ENCODE results near the gene CDH4. TPM values are rescaled to one million over a fixed set of nuclear protein-coding genes. Genes with fewer than 3 reads are reported as not detected.

The CDH4 gene
- total RNA-seq, 1 experiment from 2014 or later, result not detected

DNA sequence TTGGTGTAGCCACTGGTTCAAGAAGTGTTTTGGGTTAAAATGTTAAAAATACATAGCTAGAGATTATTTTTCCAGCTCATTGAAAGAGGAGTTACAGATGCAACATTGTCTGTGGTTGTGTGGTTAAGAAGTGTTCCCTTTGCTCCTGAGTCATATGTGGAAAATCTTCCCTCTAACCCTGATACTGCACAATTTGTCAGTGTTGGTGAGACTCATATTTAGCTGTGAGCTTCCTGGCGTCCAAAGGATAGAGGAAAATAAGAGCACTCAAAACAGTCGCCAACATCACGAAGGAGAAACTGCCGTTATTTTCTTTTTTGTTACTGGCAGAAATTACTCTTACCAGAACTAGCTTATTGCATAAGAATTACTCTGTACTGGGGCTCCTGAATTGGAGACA is 250.4 kb downstream of the CDH4 start:
- no peak overlapping the region for H3K4me3 ChIP-seq
- H2AFZ ChIP-seq, result no peak overlapping the region
- TF ChIP-seq, protein P1, sequence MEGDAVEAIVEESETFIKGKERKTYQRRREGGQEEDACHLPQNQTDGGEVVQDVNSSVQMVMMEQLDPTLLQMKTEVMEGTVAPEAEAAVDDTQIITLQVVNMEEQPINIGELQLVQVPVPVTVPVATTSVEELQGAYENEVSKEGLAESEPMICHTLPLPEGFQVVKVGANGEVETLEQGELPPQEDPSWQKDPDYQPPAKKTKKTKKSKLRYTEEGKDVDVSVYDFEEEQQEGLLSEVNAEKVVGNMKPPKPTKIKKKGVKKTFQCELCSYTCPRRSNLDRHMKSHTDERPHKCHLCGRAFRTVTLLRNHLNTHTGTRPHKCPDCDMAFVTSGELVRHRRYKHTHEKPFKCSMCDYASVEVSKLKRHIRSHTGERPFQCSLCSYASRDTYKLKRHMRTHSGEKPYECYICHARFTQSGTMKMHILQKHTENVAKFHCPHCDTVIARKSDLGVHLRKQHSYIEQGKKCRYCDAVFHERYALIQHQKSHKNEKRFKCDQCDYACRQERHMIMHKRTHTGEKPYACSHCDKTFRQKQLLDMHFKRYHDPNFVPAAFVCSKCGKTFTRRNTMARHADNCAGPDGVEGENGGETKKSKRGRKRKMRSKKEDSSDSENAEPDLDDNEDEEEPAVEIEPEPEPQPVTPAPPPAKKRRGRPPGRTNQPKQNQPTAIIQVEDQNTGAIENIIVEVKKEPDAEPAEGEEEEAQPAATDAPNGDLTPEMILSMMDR (conservative IDR thresholded peaks at IDR 0.05), result no peak
- no peak for TF ChIP-seq EZH2 (IDR thresholded peaks at IDR 0.05; ENCODE audit: low read depth)
- no TSS peak for BruUV-seq (replicated peaks)
- H3F3A ChIP-seq (ENCODE audit: insufficient read depth, low read depth), result no peaks in the 10 kb centered on the region
- no peaks in the 10 kb centered on the region for H3K36me3 ChIP-seq (ENCODE audit: low read depth)
- H3K27me3 ChIP-seq (ENCODE audit: insufficient read depth, low read depth), result peaks cover 95% of the 10 kb centered on the region
- no peak for DNase-seq
- no peak overlapping the region for H3K4me2 ChIP-seq
- ChIA-PET POLR2A (ENCODE audit: unreplicated experiment) (no interaction called here), CTCF (no interaction called here)
- no peaks in the 10 kb centered on the region for H3K4me1 ChIP-seq (replicated peaks; ENCODE audit: insufficient read depth)
- no peaks in the 10 kb centered on the region; the same call in 1 of the 2 replicates for H4K20me1 ChIP-seq (ENCODE audit: insufficient read depth)
- no peaks in the 10 kb centered on the region; the same call in 1 of the 2 replicates for H3K9me3 ChIP-seq (ENCODE audit: insufficient read depth, low read depth)
- no peak overlapping the region for H3K27ac ChIP-seq
- intact Hi-C loops (cut with micrococcal nuclease; ENCODE audit: unreplicated experiment), result no loop called here
- no peaks in the 10 kb centered on the region for H3K9me2 ChIP-seq (ENCODE audit: insufficient read depth)
- no peaks in the 10 kb centered on the region for H3K79me2 ChIP-seq (ENCODE audit: low read depth)

DNA sequence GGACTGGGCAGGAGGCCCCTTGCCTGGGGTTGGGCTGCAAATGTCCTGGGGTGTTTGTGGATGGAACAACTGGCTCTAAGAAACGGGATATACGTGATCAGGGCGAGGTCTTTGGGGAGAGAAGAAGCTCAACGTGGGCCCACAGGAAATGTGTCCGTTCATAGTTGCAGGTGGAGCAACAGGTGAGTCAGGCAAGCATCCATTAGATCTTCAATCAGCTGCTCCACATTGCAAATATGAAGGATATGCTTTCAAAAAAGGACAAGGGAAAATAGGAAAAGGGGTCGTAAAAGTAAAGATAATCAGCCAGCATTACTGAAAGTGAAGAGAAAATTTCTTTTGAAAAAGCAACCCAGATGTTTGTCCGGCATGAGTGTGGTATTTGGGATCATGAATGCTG is 251.0 kb downstream of the CDH4 start:
- no peaks in the 10 kb centered on the region for H3K9me2 ChIP-seq (ENCODE audit: insufficient read depth)
- H3K4me2 ChIP-seq, result no peak overlapping the region
- H2AFZ ChIP-seq, result no peak overlapping the region
- peaks cover 100% of the 10 kb centered on the region for H3K27me3 ChIP-seq (ENCODE audit: insufficient read depth, low read depth)
- BruUV-seq (replicated peaks), result no TSS peak
- ChIA-PET POLR2A (ENCODE audit: unreplicated experiment) (no interaction called here), CTCF (no interaction called here)
- H3K27ac ChIP-seq, result no peak overlapping the region
- H3K36me3 ChIP-seq (ENCODE audit: low read depth), result no peaks in the 10 kb centered on the region
- H3K4me3 ChIP-seq, result no peak overlapping the region
- no peaks in the 10 kb centered on the region for H3K4me1 ChIP-seq (replicated peaks; ENCODE audit: insufficient read depth)
- DNase-seq, result no peak
- H4K20me1 ChIP-seq (ENCODE audit: insufficient read depth), result no peaks in the 10 kb centered on the region; the same call in 1 of the 2 replicates
- intact Hi-C loops (cut with micrococcal nuclease; ENCODE audit: unreplicated experiment), result no loop called here
- H3K79me2 ChIP-seq (ENCODE audit: low read depth), result no peaks in the 10 kb centered on the region
- no peaks in the 10 kb centered on the region for H3F3A ChIP-seq (ENCODE audit: insufficient read depth, low read depth)
- H3K9me3 ChIP-seq (ENCODE audit: insufficient read depth, low read depth), result no peaks in the 10 kb centered on the region; the same call in 1 of the 2 replicates
- no peak for TF ChIP-seq EZH2 (IDR thresholded peaks at IDR 0.05; ENCODE audit: low read depth)
- TF ChIP-seq, protein P1 (conservative IDR thresholded peaks at IDR 0.05), result no peak

DNA sequence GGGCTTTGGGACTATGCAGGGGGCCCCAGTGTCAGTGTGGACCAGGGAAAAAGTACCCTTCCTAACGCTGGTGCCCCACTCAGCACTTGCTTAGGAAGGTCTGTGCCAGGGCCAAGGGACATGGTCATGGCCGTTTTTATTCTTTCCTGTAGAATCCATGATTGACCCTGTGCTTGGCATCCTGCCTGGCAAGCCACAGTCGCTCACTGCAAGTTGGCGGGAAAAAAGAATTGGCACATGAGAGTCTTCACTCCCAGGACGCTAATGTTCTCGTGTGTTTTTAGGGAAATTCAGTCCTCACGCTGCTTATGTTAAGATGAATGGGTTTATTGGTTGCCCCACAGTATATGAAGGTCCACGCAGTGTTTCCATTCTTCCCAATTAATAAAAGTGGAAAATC is 253.4 kb downstream of the CDH4 start:
- intact Hi-C loops (cut with micrococcal nuclease; ENCODE audit: unreplicated experiment), result no loop called here

More for the DNA sequence above, 253.4 kb downstream of the CDH4 start:
- Histone ChIP-seq H3K4me2 (no peak overlapping the region), H3K27ac (no peak overlapping the region), H3F3A (ENCODE audit: insufficient read depth, low read depth) (no peaks in the 10 kb centered on the region), H4K20me1 (ENCODE audit: insufficient read depth) (peaks cover 5% of the 10 kb centered on the region), H3K27me3 (ENCODE audit: insufficient read depth, low read depth) (peaks cover 100% of the 10 kb centered on the region), H3K4me3 (no peak overlapping the region), H3K36me3 (ENCODE audit: low read depth) (no peaks in the 10 kb centered on the region), H2AFZ (no peak overlapping the region), H3K9me3 (ENCODE audit: insufficient read depth, low read depth) (no peaks in the 10 kb centered on the region; the same call in 1 of the 2 replicates), H3K9me2 (ENCODE audit: insufficient read depth) (no peaks in the 10 kb centered on the region), H3K79me2 (ENCODE audit: low read depth) (no peaks in the 10 kb centered on the region), H3K4me1 (replicated peaks; ENCODE audit: insufficient read depth) (no peaks in the 10 kb centered on the region)
- TF ChIP-seq, protein P1 (conservative IDR thresholded peaks at IDR 0.05), result no peak
- no peak for TF ChIP-seq EZH2 (IDR thresholded peaks at IDR 0.05; ENCODE audit: low read depth)
- no peak for DNase-seq
- no TSS peak for BruUV-seq (replicated peaks)
- ChIA-PET POLR2A (ENCODE audit: unreplicated experiment) (no interaction called here), CTCF (no interaction called here)
